Fibroblast of lung (primary cell): ENCODE results near the gene ATP1B2.

Source experiments
- EZH2 ChIP-seq: IDR thresholded peaks from 2 replicates; pipeline ENCODE4 v1.5.1; 2012; ENCODE audit warnings: low read length, control low read depth, mild to moderate bottlenecking; ENCODE audit errors: missing control alignments
- TF ChIP-seq, protein P1 (sequence below), 2 donors: IDR thresholded peaks in 1 of 2; conservative IDR thresholded peaks in 1 of 2; 1 replicate in 1 of 2; 2 replicates in 1 of 2; pipeline ENCODE4 v1.5.1; 2011 to 2012; ENCODE audit warnings: low read length in 2 of 2, control low read depth in 1 of 2, inconsistent platforms in 1 of 2, low read depth in 1 of 2, mild to moderate bottlenecking in 1 of 2

DNA sequence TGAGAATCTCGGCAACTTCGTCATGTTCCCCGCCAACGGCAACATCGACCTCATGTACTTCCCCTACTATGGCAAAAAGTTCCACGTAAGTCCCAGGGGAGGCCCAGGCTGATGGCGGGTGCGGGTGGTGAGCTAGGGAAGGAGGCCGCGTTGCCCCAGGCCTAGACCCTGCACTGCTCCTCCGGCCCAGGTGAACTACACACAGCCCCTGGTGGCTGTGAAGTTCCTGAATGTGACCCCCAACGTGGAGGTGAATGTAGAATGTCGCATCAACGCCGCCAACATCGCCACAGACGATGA, 4.8 kb downstream of the ATP1B2 start:
- TF ChIP-seq, protein P1, sequence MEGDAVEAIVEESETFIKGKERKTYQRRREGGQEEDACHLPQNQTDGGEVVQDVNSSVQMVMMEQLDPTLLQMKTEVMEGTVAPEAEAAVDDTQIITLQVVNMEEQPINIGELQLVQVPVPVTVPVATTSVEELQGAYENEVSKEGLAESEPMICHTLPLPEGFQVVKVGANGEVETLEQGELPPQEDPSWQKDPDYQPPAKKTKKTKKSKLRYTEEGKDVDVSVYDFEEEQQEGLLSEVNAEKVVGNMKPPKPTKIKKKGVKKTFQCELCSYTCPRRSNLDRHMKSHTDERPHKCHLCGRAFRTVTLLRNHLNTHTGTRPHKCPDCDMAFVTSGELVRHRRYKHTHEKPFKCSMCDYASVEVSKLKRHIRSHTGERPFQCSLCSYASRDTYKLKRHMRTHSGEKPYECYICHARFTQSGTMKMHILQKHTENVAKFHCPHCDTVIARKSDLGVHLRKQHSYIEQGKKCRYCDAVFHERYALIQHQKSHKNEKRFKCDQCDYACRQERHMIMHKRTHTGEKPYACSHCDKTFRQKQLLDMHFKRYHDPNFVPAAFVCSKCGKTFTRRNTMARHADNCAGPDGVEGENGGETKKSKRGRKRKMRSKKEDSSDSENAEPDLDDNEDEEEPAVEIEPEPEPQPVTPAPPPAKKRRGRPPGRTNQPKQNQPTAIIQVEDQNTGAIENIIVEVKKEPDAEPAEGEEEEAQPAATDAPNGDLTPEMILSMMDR (conservative IDR thresholded peaks at IDR 0.05 in 1 of 2, IDR thresholded peaks at IDR 0.05 in 1 of 2; ENCODE audit: low read depth in 1 of 2, low read length in 2 of 2): no peak
- TF ChIP-seq EZH2: no peak
